ENCODE measurements around the gene AGFG2. TPM values are rescaled to one million over a fixed set of nuclear protein-coding genes. Genes with fewer than 3 reads are reported as not detected.

The AGFG2 gene
- total and polyA plus RNA-seq, 2 of the 13 experiments (the other 11 are each of a cell fraction or from before 2014, with no cell fraction given) = 125 to 132 TPM

DNA sequence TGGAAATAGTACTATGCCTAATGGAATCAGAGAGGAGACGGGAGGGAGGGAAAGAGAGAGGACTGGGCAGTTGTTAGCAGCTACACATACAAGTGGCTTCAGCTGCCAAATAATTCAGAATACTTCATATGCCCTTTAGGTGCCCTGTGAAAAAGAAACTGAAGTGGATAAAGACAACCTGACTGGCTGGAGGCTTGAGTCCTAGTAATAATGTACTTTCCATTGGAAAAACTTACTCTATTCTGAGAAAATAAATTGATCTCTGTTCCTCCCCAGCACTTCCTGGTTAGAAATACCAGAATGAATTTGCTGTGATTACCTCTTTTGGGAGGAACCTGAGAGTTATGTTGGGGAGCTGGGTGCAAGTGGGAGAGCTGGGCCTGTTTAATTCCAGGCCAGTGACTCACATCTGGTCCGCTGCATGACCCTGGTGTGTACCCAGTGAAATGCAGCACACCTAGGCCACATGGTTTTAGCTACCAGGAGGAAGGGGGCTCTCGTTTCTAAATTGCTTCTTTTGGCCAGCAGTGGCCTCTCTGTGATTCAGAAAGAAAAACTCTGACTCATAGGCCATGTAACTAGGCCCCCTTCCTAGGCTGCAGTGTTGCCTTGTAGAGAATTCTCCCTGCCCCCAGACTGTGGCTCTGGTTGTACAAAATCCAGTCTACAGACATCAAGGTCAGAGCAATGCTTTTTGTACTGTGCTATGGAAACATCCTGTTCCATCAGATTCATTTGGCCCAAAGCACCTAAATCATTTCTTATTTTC is 6.5 kb downstream of the AGFG2 start (continued):
- TF ChIP-seq, protein P1, sequence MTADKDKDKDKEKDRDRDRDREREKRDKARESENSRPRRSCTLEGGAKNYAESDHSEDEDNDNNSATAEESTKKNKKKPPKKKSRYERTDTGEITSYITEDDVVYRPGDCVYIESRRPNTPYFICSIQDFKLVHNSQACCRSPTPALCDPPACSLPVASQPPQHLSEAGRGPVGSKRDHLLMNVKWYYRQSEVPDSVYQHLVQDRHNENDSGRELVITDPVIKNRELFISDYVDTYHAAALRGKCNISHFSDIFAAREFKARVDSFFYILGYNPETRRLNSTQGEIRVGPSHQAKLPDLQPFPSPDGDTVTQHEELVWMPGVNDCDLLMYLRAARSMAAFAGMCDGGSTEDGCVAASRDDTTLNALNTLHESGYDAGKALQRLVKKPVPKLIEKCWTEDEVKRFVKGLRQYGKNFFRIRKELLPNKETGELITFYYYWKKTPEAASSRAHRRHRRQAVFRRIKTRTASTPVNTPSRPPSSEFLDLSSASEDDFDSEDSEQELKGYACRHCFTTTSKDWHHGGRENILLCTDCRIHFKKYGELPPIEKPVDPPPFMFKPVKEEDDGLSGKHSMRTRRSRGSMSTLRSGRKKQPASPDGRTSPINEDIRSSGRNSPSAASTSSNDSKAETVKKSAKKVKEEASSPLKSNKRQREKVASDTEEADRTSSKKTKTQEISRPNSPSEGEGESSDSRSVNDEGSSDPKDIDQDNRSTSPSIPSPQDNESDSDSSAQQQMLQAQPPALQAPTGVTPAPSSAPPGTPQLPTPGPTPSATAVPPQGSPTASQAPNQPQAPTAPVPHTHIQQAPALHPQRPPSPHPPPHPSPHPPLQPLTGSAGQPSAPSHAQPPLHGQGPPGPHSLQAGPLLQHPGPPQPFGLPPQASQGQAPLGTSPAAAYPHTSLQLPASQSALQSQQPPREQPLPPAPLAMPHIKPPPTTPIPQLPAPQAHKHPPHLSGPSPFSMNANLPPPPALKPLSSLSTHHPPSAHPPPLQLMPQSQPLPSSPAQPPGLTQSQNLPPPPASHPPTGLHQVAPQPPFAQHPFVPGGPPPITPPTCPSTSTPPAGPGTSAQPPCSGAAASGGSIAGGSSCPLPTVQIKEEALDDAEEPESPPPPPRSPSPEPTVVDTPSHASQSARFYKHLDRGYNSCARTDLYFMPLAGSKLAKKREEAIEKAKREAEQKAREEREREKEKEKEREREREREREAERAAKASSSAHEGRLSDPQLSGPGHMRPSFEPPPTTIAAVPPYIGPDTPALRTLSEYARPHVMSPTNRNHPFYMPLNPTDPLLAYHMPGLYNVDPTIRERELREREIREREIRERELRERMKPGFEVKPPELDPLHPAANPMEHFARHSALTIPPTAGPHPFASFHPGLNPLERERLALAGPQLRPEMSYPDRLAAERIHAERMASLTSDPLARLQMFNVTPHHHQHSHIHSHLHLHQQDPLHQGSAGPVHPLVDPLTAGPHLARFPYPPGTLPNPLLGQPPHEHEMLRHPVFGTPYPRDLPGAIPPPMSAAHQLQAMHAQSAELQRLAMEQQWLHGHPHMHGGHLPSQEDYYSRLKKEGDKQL (CRISPR knock-in tag; IDR thresholded peaks at IDR 0.05; ENCODE audit: low read depth) = no peak
- TF ChIP-seq, protein P2, sequence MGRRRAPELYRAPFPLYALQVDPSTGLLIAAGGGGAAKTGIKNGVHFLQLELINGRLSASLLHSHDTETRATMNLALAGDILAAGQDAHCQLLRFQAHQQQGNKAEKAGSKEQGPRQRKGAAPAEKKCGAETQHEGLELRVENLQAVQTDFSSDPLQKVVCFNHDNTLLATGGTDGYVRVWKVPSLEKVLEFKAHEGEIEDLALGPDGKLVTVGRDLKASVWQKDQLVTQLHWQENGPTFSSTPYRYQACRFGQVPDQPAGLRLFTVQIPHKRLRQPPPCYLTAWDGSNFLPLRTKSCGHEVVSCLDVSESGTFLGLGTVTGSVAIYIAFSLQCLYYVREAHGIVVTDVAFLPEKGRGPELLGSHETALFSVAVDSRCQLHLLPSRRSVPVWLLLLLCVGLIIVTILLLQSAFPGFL (CRISPR knock-in tag; IDR thresholded peaks at IDR 0.05) = no peak
- no peak for TF ChIP-seq ZNF207 (IDR thresholded peaks at IDR 0.05; ENCODE audit: borderline replicate concordance)
- TF ChIP-seq MBNL3 (CRISPR knock-in tag; conservative IDR thresholded peaks at IDR 0.05) = no peak
- TF ChIP-seq, protein P3, sequence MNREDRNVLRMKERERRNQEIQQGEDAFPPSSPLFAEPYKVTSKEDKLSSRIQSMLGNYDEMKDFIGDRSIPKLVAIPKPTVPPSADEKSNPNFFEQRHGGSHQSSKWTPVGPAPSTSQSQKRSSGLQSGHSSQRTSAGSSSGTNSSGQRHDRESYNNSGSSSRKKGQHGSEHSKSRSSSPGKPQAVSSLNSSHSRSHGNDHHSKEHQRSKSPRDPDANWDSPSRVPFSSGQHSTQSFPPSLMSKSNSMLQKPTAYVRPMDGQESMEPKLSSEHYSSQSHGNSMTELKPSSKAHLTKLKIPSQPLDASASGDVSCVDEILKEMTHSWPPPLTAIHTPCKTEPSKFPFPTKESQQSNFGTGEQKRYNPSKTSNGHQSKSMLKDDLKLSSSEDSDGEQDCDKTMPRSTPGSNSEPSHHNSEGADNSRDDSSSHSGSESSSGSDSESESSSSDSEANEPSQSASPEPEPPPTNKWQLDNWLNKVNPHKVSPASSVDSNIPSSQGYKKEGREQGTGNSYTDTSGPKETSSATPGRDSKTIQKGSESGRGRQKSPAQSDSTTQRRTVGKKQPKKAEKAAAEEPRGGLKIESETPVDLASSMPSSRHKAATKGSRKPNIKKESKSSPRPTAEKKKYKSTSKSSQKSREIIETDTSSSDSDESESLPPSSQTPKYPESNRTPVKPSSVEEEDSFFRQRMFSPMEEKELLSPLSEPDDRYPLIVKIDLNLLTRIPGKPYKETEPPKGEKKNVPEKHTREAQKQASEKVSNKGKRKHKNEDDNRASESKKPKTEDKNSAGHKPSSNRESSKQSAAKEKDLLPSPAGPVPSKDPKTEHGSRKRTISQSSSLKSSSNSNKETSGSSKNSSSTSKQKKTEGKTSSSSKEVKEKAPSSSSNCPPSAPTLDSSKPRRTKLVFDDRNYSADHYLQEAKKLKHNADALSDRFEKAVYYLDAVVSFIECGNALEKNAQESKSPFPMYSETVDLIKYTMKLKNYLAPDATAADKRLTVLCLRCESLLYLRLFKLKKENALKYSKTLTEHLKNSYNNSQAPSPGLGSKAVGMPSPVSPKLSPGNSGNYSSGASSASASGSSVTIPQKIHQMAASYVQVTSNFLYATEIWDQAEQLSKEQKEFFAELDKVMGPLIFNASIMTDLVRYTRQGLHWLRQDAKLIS (CRISPR knock-in tag; IDR thresholded peaks at IDR 0.05) = peak; percentile 72; the same call in 1 of the 2 replicates
- no peak for TF ChIP-seq NCOA5 (CRISPR knock-in tag; IDR thresholded peaks at IDR 0.05)
- peak; percentile 38 for TF ChIP-seq KLF6 (CRISPR knock-in tag; IDR thresholded peaks at IDR 0.05)
- no peak for TF ChIP-seq RBM22 (optimal IDR thresholded peaks at IDR 0.05; ENCODE audit: low read length)
- TF ChIP-seq RFXAP (CRISPR knock-in tag; IDR thresholded peaks at IDR 0.05; ENCODE audit: borderline replicate concordance) = no peak
- no peak for TF ChIP-seq FOXP1 (IDR thresholded peaks at IDR 0.05)
- peak; percentile 56; the same call in 1 of the 2 replicates for TF ChIP-seq FOXP1 (CRISPR knock-in tag; IDR thresholded peaks at IDR 0.05)
- TF ChIP-seq ZNF468 (CRISPR knock-in tag; IDR thresholded peaks at IDR 0.05) = no peak
- TF ChIP-seq, protein P4, sequence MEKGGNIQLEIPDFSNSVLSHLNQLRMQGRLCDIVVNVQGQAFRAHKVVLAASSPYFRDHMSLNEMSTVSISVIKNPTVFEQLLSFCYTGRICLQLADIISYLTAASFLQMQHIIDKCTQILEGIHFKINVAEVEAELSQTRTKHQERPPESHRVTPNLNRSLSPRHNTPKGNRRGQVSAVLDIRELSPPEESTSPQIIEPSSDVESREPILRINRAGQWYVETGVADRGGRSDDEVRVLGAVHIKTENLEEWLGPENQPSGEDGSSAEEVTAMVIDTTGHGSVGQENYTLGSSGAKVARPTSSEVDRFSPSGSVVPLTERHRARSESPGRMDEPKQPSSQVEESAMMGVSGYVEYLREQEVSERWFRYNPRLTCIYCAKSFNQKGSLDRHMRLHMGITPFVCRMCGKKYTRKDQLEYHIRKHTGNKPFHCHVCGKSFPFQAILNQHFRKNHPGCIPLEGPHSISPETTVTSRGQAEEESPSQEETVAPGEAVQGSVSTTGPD (CRISPR knock-in tag; IDR thresholded peaks at IDR 0.05) = no peak
- TF ChIP-seq ZNF567 (CRISPR knock-in tag; IDR thresholded peaks at IDR 0.05; ENCODE audit: borderline replicate concordance) = no peak
- TF ChIP-seq ZMAT3 (CRISPR knock-in tag; conservative IDR thresholded peaks at IDR 0.05) = peak; percentile 60
- TF ChIP-seq, protein P5, sequence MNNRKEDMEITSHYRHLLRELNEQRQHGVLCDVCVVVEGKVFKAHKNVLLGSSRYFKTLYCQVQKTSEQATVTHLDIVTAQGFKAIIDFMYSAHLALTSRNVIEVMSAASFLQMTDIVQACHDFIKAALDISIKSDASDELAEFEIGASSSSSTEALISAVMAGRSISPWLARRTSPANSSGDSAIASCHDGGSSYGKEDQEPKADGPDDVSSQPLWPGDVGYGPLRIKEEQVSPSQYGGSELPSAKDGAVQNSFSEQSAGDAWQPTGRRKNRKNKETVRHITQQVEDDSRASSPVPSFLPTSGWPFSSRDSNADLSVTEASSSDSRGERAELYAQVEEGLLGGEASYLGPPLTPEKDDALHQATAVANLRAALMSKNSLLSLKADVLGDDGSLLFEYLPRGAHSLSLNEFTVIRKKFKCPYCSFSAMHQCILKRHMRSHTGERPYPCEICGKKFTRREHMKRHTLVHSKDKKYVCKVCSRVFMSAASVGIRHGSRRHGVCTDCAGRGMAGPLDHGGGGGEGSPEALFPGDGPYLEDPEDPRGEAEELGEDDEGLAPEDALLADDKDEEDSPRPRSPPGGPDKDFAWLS (CRISPR knock-in tag; IDR thresholded peaks at IDR 0.05; ENCODE audit: borderline replicate concordance) = no peak
